Measurements from ENCODE around the gene SUN2. TPM values are rescaled to one million over a fixed set of nuclear protein-coding genes. Genes with fewer than 3 reads are reported as not detected.

SUN2 gene
- polyA plus RNA-seq, 3 donors = 95.8 to 159 (median 97.8) TPM

GRCh38 chr22:38802671-38803121 lies 46.9 kb upstream of the SUN2 start:
- no peak overlapping the region for H3K4me3 ChIP-seq (replicated peaks in 1 of 3; ENCODE audit: low read depth in 2 of 3, low read length in 3 of 3)
- H3K27ac ChIP-seq (ENCODE audit: low read depth in 1 of 2, low read length in 2 of 2) = no peak overlapping the region
- H4K20me1 ChIP-seq (ENCODE audit: insufficient read depth, low read length) = no peaks in the 10 kb centered on the region
- Mint-ChIP-seq H3K4me1 (no peaks in the 10 kb centered on the region), H3K27me3 (ENCODE audit: low read depth in 3 of 3) (peaks cover 11 to 40% (median 28%) of the 10 kb centered on the region in 3 donors), H3K27ac (no peak overlapping the region), H3K4me3 (no peak overlapping the region), H3K36me3 (no peaks in the 10 kb centered on the region), H3K9me3 (peaks cover 0 to 16% (median 11%) of the 10 kb centered on the region in 7 donors)
- DNase-seq = no peak
- H3K4me1 ChIP-seq (ENCODE audit: control insufficient read depth in 1 of 2, insufficient read depth in 2 of 2, low read length in 2 of 2) = no peaks in the 10 kb centered on the region
- no peaks in the 10 kb centered on the region for H3K79me2 ChIP-seq (ENCODE audit: insufficient read depth, low read length)
- intact Hi-C loops (cut with micrococcal nuclease) = no loop called here
- H3K4me2 ChIP-seq (replicated peaks; ENCODE audit: extremely low read depth, low read length, poor library complexity, severe bottlenecking) = no peak overlapping the region
- no peak overlapping the region for H2AFZ ChIP-seq (ENCODE audit: insufficient read depth, low read depth, low read length, poor library complexity, severe bottlenecking)
- WGBS (ENCODE audit: insufficient coverage) = 40% methylated on average over 1 of the region's 10 CpGs
- H3K27me3 ChIP-seq (ENCODE audit: control insufficient read depth in 2 of 2, insufficient read depth in 2 of 2, low read length in 2 of 2) = peaks cover 6 to 15% of the 10 kb centered on the region in 2 donors
- H3K36me3 ChIP-seq (replicated peaks in 1 of 2; ENCODE audit: control insufficient read depth in 1 of 2, insufficient read depth in 2 of 2, low read length in 2 of 2) = no peaks in the 10 kb centered on the region
- H3K9ac ChIP-seq (ENCODE audit: insufficient read depth, low read length, poor library complexity, severe bottlenecking) = no peak overlapping the region
- peaks cover 7 to 8% of the 10 kb centered on the region in 2 donors for H3K9me3 ChIP-seq (replicated peaks in 1 of 2; ENCODE audit: control insufficient read depth in 1 of 2, insufficient read depth in 1 of 2, low read length in 2 of 2)
- TF ChIP-seq, protein P1, sequence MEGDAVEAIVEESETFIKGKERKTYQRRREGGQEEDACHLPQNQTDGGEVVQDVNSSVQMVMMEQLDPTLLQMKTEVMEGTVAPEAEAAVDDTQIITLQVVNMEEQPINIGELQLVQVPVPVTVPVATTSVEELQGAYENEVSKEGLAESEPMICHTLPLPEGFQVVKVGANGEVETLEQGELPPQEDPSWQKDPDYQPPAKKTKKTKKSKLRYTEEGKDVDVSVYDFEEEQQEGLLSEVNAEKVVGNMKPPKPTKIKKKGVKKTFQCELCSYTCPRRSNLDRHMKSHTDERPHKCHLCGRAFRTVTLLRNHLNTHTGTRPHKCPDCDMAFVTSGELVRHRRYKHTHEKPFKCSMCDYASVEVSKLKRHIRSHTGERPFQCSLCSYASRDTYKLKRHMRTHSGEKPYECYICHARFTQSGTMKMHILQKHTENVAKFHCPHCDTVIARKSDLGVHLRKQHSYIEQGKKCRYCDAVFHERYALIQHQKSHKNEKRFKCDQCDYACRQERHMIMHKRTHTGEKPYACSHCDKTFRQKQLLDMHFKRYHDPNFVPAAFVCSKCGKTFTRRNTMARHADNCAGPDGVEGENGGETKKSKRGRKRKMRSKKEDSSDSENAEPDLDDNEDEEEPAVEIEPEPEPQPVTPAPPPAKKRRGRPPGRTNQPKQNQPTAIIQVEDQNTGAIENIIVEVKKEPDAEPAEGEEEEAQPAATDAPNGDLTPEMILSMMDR (IDR thresholded peaks at IDR 0.05) = no peak

DNA sequence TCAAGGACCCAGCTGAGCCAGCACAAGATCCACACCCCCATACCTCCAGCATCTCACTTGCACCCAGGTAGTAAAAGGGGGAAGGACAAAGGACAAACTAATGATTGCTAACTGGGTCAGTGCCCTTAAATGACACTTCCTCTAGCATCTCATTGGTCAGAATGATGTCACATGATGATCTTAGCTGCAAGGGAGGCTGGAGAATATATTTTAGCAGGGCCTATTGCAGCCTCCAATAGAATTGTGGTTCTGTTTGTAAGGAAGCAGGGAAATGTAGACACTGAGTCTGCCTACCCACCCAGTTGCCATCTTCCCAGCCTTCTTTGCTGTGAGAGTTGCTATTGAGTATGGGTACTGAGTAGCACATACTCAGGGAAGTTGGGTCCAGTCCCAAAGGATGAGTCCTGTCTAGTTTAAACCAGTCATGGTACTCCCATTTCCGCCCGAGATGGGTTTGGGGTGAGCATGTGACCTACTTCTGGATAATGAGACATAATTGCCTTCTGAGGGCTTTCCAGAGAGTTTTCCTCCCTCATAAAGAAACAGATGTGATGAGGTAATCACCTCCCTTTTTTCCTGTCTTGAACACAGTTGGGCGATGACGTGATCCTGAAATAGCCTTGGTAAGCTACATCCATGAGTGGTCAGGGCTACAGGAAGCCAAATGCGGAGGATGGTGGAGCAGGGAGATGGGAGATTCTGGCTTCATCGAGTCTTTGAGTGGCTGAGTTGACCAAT lies 43.6 kb upstream of the SUN2 start:
- H4K20me1 ChIP-seq (ENCODE audit: insufficient read depth, low read length) = no peaks in the 10 kb centered on the region
- Mint-ChIP-seq H3K4me1 (peaks cover 2% of the 10 kb centered on the region), H3K36me3 (no peaks in the 10 kb centered on the region), H3K27me3 (ENCODE audit: low read depth in 3 of 3) (peaks cover 25 to 53% (median 30%) of the 10 kb centered on the region in 3 donors), H3K9me3 (peaks cover 0 to 16% (median 11%) of the 10 kb centered on the region in 7 donors), H3K4me3 (no peak overlapping the region), H3K27ac (no peak overlapping the region)
- no peak overlapping the region for H2AFZ ChIP-seq (ENCODE audit: insufficient read depth, low read depth, low read length, poor library complexity, severe bottlenecking)
- H3K27ac ChIP-seq (ENCODE audit: low read depth in 1 of 2, low read length in 2 of 2) = no peak overlapping the region
- peaks cover 8 to 17% of the 10 kb centered on the region in 2 donors for H3K27me3 ChIP-seq (ENCODE audit: control insufficient read depth in 2 of 2, insufficient read depth in 2 of 2, low read length in 2 of 2)
- DNase-seq = no peak
- H3K9me3 ChIP-seq (replicated peaks in 1 of 2; ENCODE audit: control insufficient read depth in 1 of 2, insufficient read depth in 1 of 2, low read length in 2 of 2) = peaks cover 7 to 8% of the 10 kb centered on the region in 2 donors
- no CpG with 5 or more reads among the region's 6 CpGs for WGBS (ENCODE audit: insufficient coverage)
- TF ChIP-seq, protein P1 (IDR thresholded peaks at IDR 0.05) = no peak
- H3K36me3 ChIP-seq (replicated peaks in 1 of 2; ENCODE audit: control insufficient read depth in 1 of 2, insufficient read depth in 2 of 2, low read length in 2 of 2) = no peaks in the 10 kb centered on the region
- peaks cover 2% of the 10 kb centered on the region in 2 donors for H3K4me1 ChIP-seq (ENCODE audit: control insufficient read depth in 1 of 2, insufficient read depth in 2 of 2, low read length in 2 of 2)
- intact Hi-C loops (cut with micrococcal nuclease) = no loop called here
- no peak overlapping the region for H3K4me3 ChIP-seq (replicated peaks in 1 of 3; ENCODE audit: low read depth in 2 of 3, low read length in 3 of 3)
- no peaks in the 10 kb centered on the region for H3K79me2 ChIP-seq (ENCODE audit: insufficient read depth, low read length)
- no peak overlapping the region for H3K4me2 ChIP-seq (replicated peaks; ENCODE audit: extremely low read depth, low read length, poor library complexity, severe bottlenecking)
- H3K9ac ChIP-seq (ENCODE audit: insufficient read depth, low read length, poor library complexity, severe bottlenecking) = no peak overlapping the region
